ENCODE measurements around the gene COLEC12. TPM values are rescaled to one million over a fixed set of nuclear protein-coding genes. Genes with fewer than 3 reads are reported as not detected.

The COLEC12 gene
- total and polyA plus RNA-seq, 3 donors from 2014 or later = 4.5 to 10.4 (median 8.1) TPM

GRCh38 chr18:378079-378478 is 122.4 kb downstream of the COLEC12 start:
- H3K27ac ChIP-seq = no peak overlapping the region

GRCh38 chr18:377088-377487 is 123.4 kb downstream of the COLEC12 start:
- Histone ChIP-seq H3K27ac (no peak overlapping the region), H3K9me3 (no peaks in the 10 kb centered on the region), H3K27me3 (no peaks in the 10 kb centered on the region), H3K4me1 (no peaks in the 10 kb centered on the region), H3K4me3 (no peak overlapping the region), H3K36me3 (ENCODE audit: low read depth, missing control alignments) (no peaks in the 10 kb centered on the region)
- intact Hi-C loops (cut with DNase I; ENCODE audit: low total_unique reads) = no loop called here
- TF ChIP-seq CTCF (IDR thresholded peaks at IDR 0.05) (no peak), POLR2A (IDR thresholded peaks at IDR 0.05) (no peak)
- WGBS, 2 donors = 75 to 91% methylated on average over 10 of the region's 10 CpGs
- no peak for DNase-seq

More at GRCh38 chr18:378079-378478, 122.4 kb downstream of the COLEC12 start:
- TF ChIP-seq CTCF (IDR thresholded peaks at IDR 0.05) (no peak), POLR2A (IDR thresholded peaks at IDR 0.05) (no peak)
- no peak for DNase-seq
- Histone ChIP-seq H3K27me3 (no peaks in the 10 kb centered on the region), H3K9me3 (no peaks in the 10 kb centered on the region), H3K4me1 (no peaks in the 10 kb centered on the region), H3K4me3 (no peak overlapping the region), H3K36me3 (ENCODE audit: low read depth, missing control alignments) (no peaks in the 10 kb centered on the region)
- WGBS, 2 donors = 88 to 94% methylated on average over 8 of the region's 8 CpGs
- intact Hi-C loops (cut with DNase I; ENCODE audit: low total_unique reads) = no loop called here

- TF ChIP-seq POLR2A (IDR thresholded peaks at IDR 0.05) = no peak
- no peak for TF ChIP-seq CTCF (IDR thresholded peaks at IDR 0.05)
- Histone ChIP-seq H3K36me3 (ENCODE audit: low read depth, missing control alignments) (no peaks in the 10 kb centered on the region), H3K27ac (no peak overlapping the region), H3K4me3 (no peak overlapping the region), H3K4me1 (no peaks in the 10 kb centered on the region), H3K27me3 (no peaks in the 10 kb centered on the region), H3K9me3 (no peaks in the 10 kb centered on the region)
- peak; percentile 26 for DNase-seq
- WGBS, 2 donors = 16 to 31% methylated on average over 3 of the region's 3 CpGs
- intact Hi-C loops (cut with DNase I; ENCODE audit: low total_unique reads) = no loop called here
Observed at GRCh38 chr18:376311-376710, 124.2 kb downstream of the COLEC12 start.

- no peak overlapping the region for H3K4me3 ChIP-seq
- H3K9me3 ChIP-seq = no peaks in the 10 kb centered on the region
- H3K36me3 ChIP-seq (ENCODE audit: low read depth, missing control alignments) = no peaks in the 10 kb centered on the region
- no peaks in the 10 kb centered on the region for H3K27me3 ChIP-seq
- 58 to 66% methylated on average over 4 of the region's 4 CpGs for WGBS, 2 donors
- no peaks in the 10 kb centered on the region for H3K4me1 ChIP-seq
- intact Hi-C loops (cut with DNase I; ENCODE audit: low total_unique reads) = no loop called here
- TF ChIP-seq CTCF (IDR thresholded peaks at IDR 0.05) (no peak), POLR2A (IDR thresholded peaks at IDR 0.05) (no peak)
- no peak overlapping the region for H3K27ac ChIP-seq
- peak; percentile 24 for DNase-seq
Observed at GRCh38 chr18:374721-375168, 125.8 kb downstream of the COLEC12 start.

- H3K27ac ChIP-seq = no peak overlapping the region
- no peaks in the 10 kb centered on the region for H3K36me3 ChIP-seq (ENCODE audit: low read depth, missing control alignments)
- no peak for DNase-seq
- TF ChIP-seq CTCF (IDR thresholded peaks at IDR 0.05) (no peak), POLR2A (IDR thresholded peaks at IDR 0.05) (no peak)
- no peaks in the 10 kb centered on the region for H3K27me3 ChIP-seq
- no peaks in the 10 kb centered on the region for H3K4me1 ChIP-seq
- intact Hi-C loops (cut with DNase I; ENCODE audit: low total_unique reads) = no loop called here
- WGBS, 2 donors = 96 to 97% methylated on average over 5 of the region's 5 CpGs
- H3K4me3 ChIP-seq = no peak overlapping the region
- H3K9me3 ChIP-seq = no peaks in the 10 kb centered on the region
Observed at GRCh38 chr18:373780-374179, 126.7 kb downstream of the COLEC12 start.

All from testis (tissue), 3 donors.